ENCODE data around the gene BTBD7.

The BTBD7 gene

DNA sequence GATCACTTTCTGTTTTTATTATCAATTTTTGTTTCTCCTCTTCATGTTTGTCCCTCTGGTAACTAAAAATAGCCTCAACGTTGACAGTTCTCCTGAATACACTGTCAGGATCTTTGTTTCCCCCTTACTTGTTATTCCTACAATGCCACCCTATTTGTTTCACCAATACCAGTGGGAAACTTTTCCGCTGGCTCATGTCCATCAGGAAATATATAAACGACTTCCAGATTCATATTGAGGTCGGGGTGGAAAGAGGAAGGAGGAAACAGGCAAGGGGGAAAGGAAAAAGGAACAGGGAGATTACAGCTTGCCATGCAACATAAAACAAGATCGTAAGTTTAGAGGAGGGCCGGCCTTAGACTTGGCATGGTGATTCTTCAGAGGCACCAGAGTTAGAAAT lies 61.7 kb downstream of the BTBD7 start:
- Histone ChIP-seq H3K9me3 (ENCODE audit: control insufficient read depth in 2 of 2, low read length in 2 of 2) (no peaks in the 10 kb centered on the region), H3K9ac (ENCODE audit: low read length in 2 of 2) (no peak overlapping the region), H3K27ac (ENCODE audit: low read length) (no peak overlapping the region), H3K4me1 (ENCODE audit: control insufficient read depth, insufficient read depth, low read length) (no peaks in the 10 kb centered on the region), H3K4me3 (ENCODE audit: low read length in 2 of 2) (no peak overlapping the region), H3K36me3 (ENCODE audit: control insufficient read depth in 2 of 2, insufficient read depth in 2 of 2, low read length in 2 of 2) (peaks cover 4 to 5% of the 10 kb centered on the region in 2 donors), H3K27me3 (ENCODE audit: control insufficient read depth in 1 of 2, insufficient read depth in 2 of 2, low read length in 2 of 2) (no peaks in the 10 kb centered on the region)

DNA sequence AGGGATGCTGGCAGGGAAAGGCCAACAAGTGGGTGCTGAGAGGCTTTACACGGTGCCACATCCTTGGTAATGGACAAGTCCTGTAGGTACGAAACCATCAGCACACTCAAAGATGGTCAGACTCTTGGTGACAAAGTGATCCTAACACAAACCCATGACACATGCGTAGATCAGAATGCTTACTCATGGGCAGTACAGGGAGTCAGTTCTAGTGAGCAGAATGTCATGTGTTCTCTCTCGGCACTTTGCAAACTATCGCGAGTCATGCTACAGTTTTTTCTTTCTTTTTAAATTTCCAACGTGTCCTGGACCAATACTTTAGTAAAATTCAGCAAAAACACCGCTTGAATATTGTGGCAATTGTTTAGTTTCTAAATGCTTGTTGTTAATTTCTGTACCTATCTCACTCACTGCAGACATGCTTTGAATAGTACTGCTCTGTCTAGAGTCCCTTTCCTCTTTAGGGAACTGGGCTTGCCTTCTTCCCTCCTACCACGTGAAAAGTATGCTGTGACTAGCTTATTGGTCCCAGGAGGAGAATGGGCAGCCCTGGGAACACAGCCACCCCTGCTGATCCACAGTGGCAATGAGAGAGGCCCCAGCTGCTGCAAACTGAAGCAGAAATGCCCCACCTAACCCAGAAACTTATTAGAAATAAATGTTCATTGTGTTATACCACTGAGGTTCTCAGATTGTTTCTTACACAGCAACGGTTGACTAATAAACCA lies 63.3 kb downstream of the BTBD7 start:
- no peak overlapping the region for H3K27ac ChIP-seq (ENCODE audit: low read length)
- H3K36me3 ChIP-seq (ENCODE audit: control insufficient read depth in 2 of 2, insufficient read depth in 2 of 2, low read length in 2 of 2) = peaks cover 4 to 5% of the 10 kb centered on the region in 2 donors
- no peaks in the 10 kb centered on the region for H3K27me3 ChIP-seq (ENCODE audit: control insufficient read depth in 1 of 2, insufficient read depth in 2 of 2, low read length in 2 of 2)
- no peaks in the 10 kb centered on the region for H3K4me1 ChIP-seq (ENCODE audit: control insufficient read depth, insufficient read depth, low read length)
- no peak overlapping the region for H3K4me3 ChIP-seq (ENCODE audit: low read length in 2 of 2)
- no peaks in the 10 kb centered on the region for H3K9me3 ChIP-seq (ENCODE audit: control insufficient read depth in 2 of 2, low read length in 2 of 2)
- H3K9ac ChIP-seq (ENCODE audit: low read length in 2 of 2) = no peak overlapping the region

DNA sequence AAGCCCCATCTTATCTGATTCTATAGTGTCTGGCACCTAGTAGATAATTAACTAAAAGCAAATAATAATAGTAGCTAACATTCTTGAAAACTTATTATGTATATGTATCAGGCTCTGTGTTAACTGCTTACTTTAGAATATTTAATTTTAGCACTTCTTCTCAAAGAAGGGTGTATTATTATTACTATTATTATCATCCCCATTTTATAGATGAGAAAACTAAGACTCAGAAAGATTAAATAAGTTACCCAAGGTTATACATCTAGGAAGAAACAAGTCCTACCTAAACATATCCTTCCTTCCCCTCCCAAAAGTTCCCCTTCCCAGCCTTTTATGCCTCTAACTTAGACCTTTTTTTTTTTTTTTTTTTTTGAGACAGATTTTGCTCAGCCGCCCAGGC lies 64.4 kb downstream of the BTBD7 start:
- Histone ChIP-seq H3K27me3 (ENCODE audit: control insufficient read depth in 1 of 2, insufficient read depth in 2 of 2, low read length in 2 of 2) (no peaks in the 10 kb centered on the region), H3K4me3 (ENCODE audit: low read length in 2 of 2) (no peak overlapping the region), H3K27ac (ENCODE audit: low read length) (no peak overlapping the region), H3K4me1 (ENCODE audit: control insufficient read depth, insufficient read depth, low read length) (no peaks in the 10 kb centered on the region), H3K9ac (ENCODE audit: low read length in 2 of 2) (no peak overlapping the region), H3K36me3 (ENCODE audit: control insufficient read depth in 2 of 2, insufficient read depth in 2 of 2, low read length in 2 of 2) (no peaks in the 10 kb centered on the region), H3K9me3 (ENCODE audit: control insufficient read depth in 2 of 2, low read length in 2 of 2) (no peaks in the 10 kb centered on the region)

DNA sequence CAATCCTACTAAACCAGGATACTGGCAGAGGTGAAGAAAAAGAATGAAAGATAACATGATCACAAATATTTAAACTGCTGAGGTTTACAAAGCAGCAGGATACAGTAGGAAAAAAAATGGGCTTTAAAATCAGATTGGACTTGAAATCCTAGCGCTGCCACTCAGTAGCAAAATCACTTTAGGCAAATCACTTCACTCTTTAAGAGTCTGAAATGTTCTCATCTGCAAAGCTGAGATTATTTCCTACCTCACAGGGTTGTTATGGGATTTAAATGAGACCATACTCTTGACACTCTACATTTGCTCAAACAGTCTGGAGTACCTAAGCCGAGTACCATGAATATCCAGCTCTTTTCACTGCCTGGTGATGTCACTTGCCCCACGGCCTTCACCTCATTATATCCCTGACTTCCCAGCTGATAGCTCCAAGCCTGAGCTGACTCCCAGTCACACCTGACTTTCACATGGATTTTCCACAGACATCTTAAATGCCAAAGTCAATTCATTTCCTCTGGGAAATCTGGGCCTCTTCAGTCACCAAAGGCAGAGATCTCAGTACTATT lies 65.6 kb downstream of the BTBD7 start:
- Histone ChIP-seq H3K4me3 (ENCODE audit: low read length in 2 of 2) (no peak overlapping the region), H3K9me3 (ENCODE audit: control insufficient read depth in 2 of 2, low read length in 2 of 2) (no peaks in the 10 kb centered on the region), H3K36me3 (ENCODE audit: control insufficient read depth in 2 of 2, insufficient read depth in 2 of 2, low read length in 2 of 2) (no peaks in the 10 kb centered on the region), H3K4me1 (ENCODE audit: control insufficient read depth, insufficient read depth, low read length) (no peaks in the 10 kb centered on the region), H3K27me3 (ENCODE audit: control insufficient read depth in 1 of 2, insufficient read depth in 2 of 2, low read length in 2 of 2) (no peaks in the 10 kb centered on the region), H3K9ac (ENCODE audit: low read length in 2 of 2) (no peak overlapping the region), H3K27ac (ENCODE audit: low read length) (no peak overlapping the region)

DNA sequence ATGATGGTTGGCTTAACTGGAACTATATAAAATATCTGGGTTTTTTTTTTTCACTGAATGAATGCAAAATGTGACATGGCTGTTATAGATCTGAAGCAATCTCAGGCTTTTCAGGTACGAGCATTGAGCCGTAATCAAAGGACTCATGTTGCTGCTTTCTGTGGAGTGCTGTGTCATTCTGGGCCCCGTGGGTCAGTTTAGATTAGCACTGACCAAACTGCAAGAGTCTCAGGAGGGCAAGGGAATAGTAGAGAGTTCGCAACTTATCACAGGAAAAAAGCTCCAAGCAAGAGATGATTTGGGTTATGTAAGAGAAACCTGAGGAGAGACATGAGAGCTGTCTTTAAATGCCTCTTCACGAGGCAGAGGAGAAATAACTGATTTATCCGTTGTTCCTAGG lies 66.7 kb downstream of the BTBD7 start:
- H3K27ac ChIP-seq (ENCODE audit: low read length) = no peak overlapping the region
- H3K27me3 ChIP-seq (ENCODE audit: control insufficient read depth in 1 of 2, insufficient read depth in 2 of 2, low read length in 2 of 2) = no peaks in the 10 kb centered on the region
- no peak overlapping the region for H3K4me3 ChIP-seq (ENCODE audit: low read length in 2 of 2)
- H3K4me1 ChIP-seq (ENCODE audit: control insufficient read depth, insufficient read depth, low read length) = no peaks in the 10 kb centered on the region
- no peaks in the 10 kb centered on the region for H3K36me3 ChIP-seq (ENCODE audit: control insufficient read depth in 2 of 2, insufficient read depth in 2 of 2, low read length in 2 of 2)
- no peaks in the 10 kb centered on the region for H3K9me3 ChIP-seq (ENCODE audit: control insufficient read depth in 2 of 2, low read length in 2 of 2)
- no peak overlapping the region for H3K9ac ChIP-seq (ENCODE audit: low read length in 2 of 2)

DNA sequence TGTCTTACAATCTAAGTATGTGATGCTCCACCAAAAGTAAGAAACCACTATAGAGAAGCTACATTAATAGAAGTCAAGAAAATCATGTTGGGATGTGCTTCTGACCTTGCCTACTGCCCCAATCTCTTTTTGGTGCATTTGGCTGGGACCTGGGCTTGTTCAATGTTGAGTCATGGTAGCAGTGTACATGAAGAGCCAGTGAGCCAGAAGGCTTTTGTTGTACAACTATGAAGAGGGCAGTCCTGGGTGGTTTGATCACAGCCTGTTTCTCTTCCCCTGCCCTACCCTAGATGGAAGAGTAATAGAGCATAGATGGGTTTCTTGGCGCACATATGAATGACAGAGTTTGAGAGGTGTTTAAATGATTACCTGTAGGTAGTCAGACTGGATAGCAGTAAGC lies 69.4 kb downstream of the BTBD7 start:
- Histone ChIP-seq H3K36me3 (ENCODE audit: control insufficient read depth in 2 of 2, insufficient read depth in 2 of 2, low read length in 2 of 2) (peaks cover 0 to 4% of the 10 kb centered on the region in 2 donors), H3K4me3 (ENCODE audit: low read length in 2 of 2) (no peak overlapping the region)

DNA sequence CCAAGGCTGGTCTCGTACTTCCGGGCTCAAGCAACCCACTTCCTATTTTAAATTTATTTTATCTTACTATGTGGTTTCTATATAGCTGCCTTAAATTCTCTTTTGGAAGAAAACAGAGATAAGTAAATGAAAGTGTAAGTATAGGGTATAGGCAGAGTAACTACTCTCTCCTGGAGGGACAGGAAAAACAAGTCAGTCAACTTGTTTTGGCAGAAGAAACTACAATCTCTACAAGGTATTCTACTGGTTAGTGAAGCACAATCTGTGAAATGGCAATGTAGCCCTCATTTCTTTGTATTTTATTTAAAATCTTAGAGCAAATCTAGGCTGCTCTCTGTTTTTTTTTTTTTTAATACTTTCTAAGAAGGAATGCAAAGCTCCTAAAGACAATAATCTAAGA lies 70.4 kb downstream of the BTBD7 start:
- Histone ChIP-seq H3K9me3 (ENCODE audit: control insufficient read depth in 2 of 2, low read length in 2 of 2) (no peaks in the 10 kb centered on the region), H3K36me3 (ENCODE audit: control insufficient read depth in 2 of 2, insufficient read depth in 2 of 2, low read length in 2 of 2) (peaks cover 0 to 4% of the 10 kb centered on the region in 2 donors), H3K27ac (ENCODE audit: low read length) (no peak overlapping the region), H3K27me3 (ENCODE audit: control insufficient read depth in 1 of 2, insufficient read depth in 2 of 2, low read length in 2 of 2) (no peaks in the 10 kb centered on the region), H3K4me3 (ENCODE audit: low read length in 2 of 2) (no peak overlapping the region), H3K9ac (ENCODE audit: low read length in 2 of 2) (no peak overlapping the region), H3K4me1 (ENCODE audit: control insufficient read depth, insufficient read depth, low read length) (no peaks in the 10 kb centered on the region)

More for the DNA sequence above, 69.4 kb downstream of the BTBD7 start:
- H3K27ac ChIP-seq (ENCODE audit: low read length) = no peak overlapping the region
- H3K9ac ChIP-seq (ENCODE audit: low read length in 2 of 2) = no peak overlapping the region
- H3K9me3 ChIP-seq (ENCODE audit: control insufficient read depth in 2 of 2, low read length in 2 of 2) = no peaks in the 10 kb centered on the region
- no peaks in the 10 kb centered on the region for H3K27me3 ChIP-seq (ENCODE audit: control insufficient read depth in 1 of 2, insufficient read depth in 2 of 2, low read length in 2 of 2)
- H3K4me1 ChIP-seq (ENCODE audit: control insufficient read depth, insufficient read depth, low read length) = no peaks in the 10 kb centered on the region

DNA sequence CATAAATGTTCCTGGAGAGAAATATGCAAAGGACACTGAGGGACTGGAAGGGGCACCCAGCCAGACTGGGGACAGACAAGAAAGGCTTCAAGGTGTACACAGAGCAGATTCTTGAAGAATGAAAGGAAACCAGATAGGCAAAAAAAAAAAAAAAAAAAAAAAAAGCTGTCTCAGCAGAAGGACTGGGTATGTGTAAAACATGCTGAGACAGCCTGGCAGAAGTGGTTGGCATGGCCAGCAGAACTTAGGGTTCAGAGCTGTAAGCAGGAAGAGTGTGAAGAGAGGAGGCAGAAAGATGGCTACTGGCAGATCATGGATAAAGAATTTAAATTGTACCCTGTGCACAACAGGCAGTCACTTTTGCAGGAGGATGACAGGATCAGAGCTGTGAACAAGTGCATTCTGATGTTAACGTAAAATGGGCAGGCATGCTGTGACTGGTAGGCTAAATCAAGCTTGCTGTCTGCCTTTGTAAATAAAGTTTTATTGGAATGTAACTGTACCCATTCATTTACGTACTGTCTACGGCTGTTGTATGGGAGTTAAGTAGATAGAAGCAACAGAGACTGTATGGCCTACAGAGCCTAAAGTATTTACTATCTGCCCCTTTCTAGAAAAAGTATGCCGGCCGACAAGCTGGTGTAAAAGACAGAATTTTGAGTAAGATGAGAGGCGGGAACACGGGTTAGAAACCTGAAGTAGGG lies 83.6 kb downstream of the BTBD7 start:
- no peaks in the 10 kb centered on the region for H3K4me1 ChIP-seq (ENCODE audit: control insufficient read depth, insufficient read depth, low read length)
- no peak overlapping the region for H3K27ac ChIP-seq (ENCODE audit: low read length)
- peaks cover 0 to 4% of the 10 kb centered on the region in 2 donors for H3K9me3 ChIP-seq (ENCODE audit: control insufficient read depth in 2 of 2, low read length in 2 of 2)
- H3K9ac ChIP-seq (ENCODE audit: low read length in 2 of 2) = no peak overlapping the region
- H3K27me3 ChIP-seq (ENCODE audit: control insufficient read depth in 1 of 2, insufficient read depth in 2 of 2, low read length in 2 of 2) = no peaks in the 10 kb centered on the region
- peaks cover 22 to 29% of the 10 kb centered on the region in 2 donors for H3K36me3 ChIP-seq (ENCODE audit: control insufficient read depth in 2 of 2, insufficient read depth in 2 of 2, low read length in 2 of 2)
- H3K4me3 ChIP-seq (ENCODE audit: low read length in 2 of 2) = no peak overlapping the region

DNA sequence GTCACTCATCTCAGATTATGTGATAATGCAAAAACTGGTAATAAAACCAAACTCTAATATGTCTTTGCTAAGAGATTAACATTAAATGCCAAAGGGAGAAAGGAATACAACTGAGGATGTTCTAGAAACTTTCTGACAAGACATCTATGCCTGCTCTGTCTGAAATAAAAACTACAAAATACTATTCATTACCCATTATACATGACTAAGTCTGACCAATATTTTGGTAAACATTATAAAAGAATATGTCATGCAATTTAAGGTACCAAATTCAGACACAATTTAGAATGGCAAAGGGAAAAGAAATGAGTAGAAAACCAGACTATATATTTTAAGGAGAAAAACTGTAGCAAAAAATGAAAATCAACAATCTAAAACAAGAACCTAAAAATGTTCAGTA lies 86.3 kb downstream of the BTBD7 start:
- Histone ChIP-seq H3K36me3 (ENCODE audit: control insufficient read depth in 2 of 2, insufficient read depth in 2 of 2, low read length in 2 of 2) (peaks cover 31 to 37% of the 10 kb centered on the region in 2 donors), H3K27me3 (ENCODE audit: control insufficient read depth in 1 of 2, insufficient read depth in 2 of 2, low read length in 2 of 2) (no peaks in the 10 kb centered on the region), H3K4me3 (ENCODE audit: low read length in 2 of 2) (no peak overlapping the region)

DNA sequence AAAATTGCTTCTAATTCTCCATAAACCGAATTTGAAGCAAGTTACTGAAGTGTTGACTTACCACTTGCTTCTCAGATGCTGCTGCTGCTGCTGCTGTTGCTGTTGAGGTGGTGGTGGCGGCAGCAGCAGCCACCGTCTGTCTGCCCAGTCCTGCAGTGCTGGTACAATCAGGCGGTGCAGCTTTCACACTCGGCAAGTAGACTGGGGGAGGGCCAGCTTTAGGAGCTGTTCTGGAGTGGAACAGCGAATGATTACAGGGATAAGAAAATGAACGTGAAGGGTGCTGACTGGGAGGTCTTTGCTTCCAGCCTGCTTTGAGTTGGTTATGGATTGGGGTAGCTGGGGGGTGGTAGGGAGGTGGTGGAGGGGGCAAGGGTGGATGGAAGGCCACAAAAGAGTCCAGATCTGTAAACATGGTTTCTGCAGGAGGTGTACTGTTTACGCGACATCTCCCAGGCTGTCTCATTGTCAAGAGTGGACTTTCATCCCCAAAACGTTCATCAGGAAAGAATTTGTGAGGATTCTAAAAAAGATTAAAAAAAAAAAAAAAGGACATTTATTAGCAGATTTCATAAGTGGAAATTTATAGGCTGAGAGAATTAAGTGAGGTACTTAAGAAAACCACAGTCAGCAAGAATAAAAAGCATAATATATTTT lies 86.9 kb downstream of the BTBD7 start:
- Histone ChIP-seq H3K9ac (ENCODE audit: low read length in 2 of 2) (no peak overlapping the region), H3K27me3 (ENCODE audit: control insufficient read depth in 1 of 2, insufficient read depth in 2 of 2, low read length in 2 of 2) (no peaks in the 10 kb centered on the region), H3K4me3 (ENCODE audit: low read length in 2 of 2) (no peak overlapping the region), H3K36me3 (ENCODE audit: control insufficient read depth in 2 of 2, insufficient read depth in 2 of 2, low read length in 2 of 2) (peaks cover 31 to 40% of the 10 kb centered on the region in 2 donors), H3K27ac (ENCODE audit: low read length) (no peak overlapping the region), H3K4me1 (ENCODE audit: control insufficient read depth, insufficient read depth, low read length) (no peaks in the 10 kb centered on the region), H3K9me3 (ENCODE audit: control insufficient read depth in 2 of 2, low read length in 2 of 2) (no peaks in the 10 kb centered on the region)

More for the DNA sequence above, 86.3 kb downstream of the BTBD7 start:
- Histone ChIP-seq H3K9me3 (ENCODE audit: control insufficient read depth in 2 of 2, low read length in 2 of 2) (no peaks in the 10 kb centered on the region), H3K9ac (ENCODE audit: low read length in 2 of 2) (no peak overlapping the region), H3K27ac (ENCODE audit: low read length) (no peak overlapping the region), H3K4me1 (ENCODE audit: control insufficient read depth, insufficient read depth, low read length) (no peaks in the 10 kb centered on the region)
